HFFc6 (cell line): ENCODE data around the gene NSA2. TPM values are rescaled to one million over a fixed set of nuclear protein-coding genes. Genes with fewer than 3 reads are reported as not detected.
"Not testable (repeated sequence)": the region's sequence is repeated elsewhere in the genome, so short reads cannot be mapped to it uniquely, and the experiment has no call there.

ENCODE experiments used
- DNase-seq: peaks from one replicate; pipeline ENCODE4 v3.0.0-alpha.2; 2018
- H3K27ac Mint-ChIP-seq: 2 replicates; pipeline ENCODE4 v1.8.0; 2020; ENCODE audit warnings: mild to moderate bottlenecking, mixed read lengths
- H3K27me3 Mint-ChIP-seq: 2 replicates; pipeline ENCODE4 v1.8.0; 2021; ENCODE audit warnings: mild to moderate bottlenecking, moderate library complexity, mixed read lengths; ENCODE audit not compliant: insufficient read depth
- H3K36me3 Mint-ChIP-seq: 2 replicates; pipeline ENCODE4 v1.8.0; 2021; ENCODE audit warnings: low read depth, mixed read lengths
- H3K4me1 Mint-ChIP-seq: 2 replicates; pipeline ENCODE4 v1.8.0; 2020; ENCODE audit warnings: low read depth, mixed read lengths
- H3K4me3 Mint-ChIP-seq: 2 replicates; pipeline ENCODE4 v1.8.0; 2020; ENCODE audit warnings: mild to moderate bottlenecking, moderate library complexity, mixed read lengths
- H3K9me3 Mint-ChIP-seq: 2 replicates; pipeline ENCODE4 v1.8.0; 2020; ENCODE audit warnings: mild to moderate bottlenecking, mixed read lengths
- CTCF ChIP-seq: fragments of 200-600 bp; sonication (generic); IDR thresholded peaks from 2 replicates; pipeline ENCODE4 v1.5.0; 2021; ENCODE audit warnings: antibody characterized with exemption, mild to moderate bottlenecking
- total RNA-seq, 6 experiments: library from RNA; stranded (reverse); fragmentation: NEBNext Ultra II Directional; extraction: Animal tissue kit (Norgen Biotek cat#: 25700); gene quantifications; 2 replicates in 1 of 6; 3 replicates in 5 of 6; pipeline ENCODE4 v1.2.3, GENCODE V29; 2021

The NSA2 gene
- total RNA-seq, 6 experiments from 2014 or later, result 74.4 to 118 (median 96.0) TPM

GRCh38 chr5:74738406-74738805, 28.6 kb upstream of the NSA2 start:
- H3K9me3 Mint-ChIP-seq, result no peaks in the 10 kb centered on the region
- H3K4me1 Mint-ChIP-seq, result peaks cover 10% of the 10 kb centered on the region
- DNase-seq, result no peak
- no peaks in the 10 kb centered on the region for H3K27me3 Mint-ChIP-seq
- no peak overlapping the region for H3K4me3 Mint-ChIP-seq
- peaks cover 15% of the 10 kb centered on the region for H3K36me3 Mint-ChIP-seq
- H3K27ac Mint-ChIP-seq, result no peak overlapping the region
- no peak for TF ChIP-seq CTCF

GRCh38 chr5:74748742-74749141, 18.3 kb upstream of the NSA2 start:
- H3K27me3 Mint-ChIP-seq, DNase-seq, H3K4me1 Mint-ChIP-seq, H3K4me3 Mint-ChIP-seq, H3K27ac Mint-ChIP-seq, H3K9me3 Mint-ChIP-seq: not testable (repeated sequence)
- peaks cover 20% of the 10 kb centered on the region for H3K36me3 Mint-ChIP-seq

- DNase-seq, result no peak
- no peak overlapping the region for H3K4me3 Mint-ChIP-seq
- H3K27me3 Mint-ChIP-seq, result no peaks in the 10 kb centered on the region
- no peaks in the 10 kb centered on the region for H3K9me3 Mint-ChIP-seq
- TF ChIP-seq CTCF, result 0 out of 2 replicates have a peak, but pooled peaks have one; percentile 6
- H3K4me1 Mint-ChIP-seq, result peaks cover 40% of the 10 kb centered on the region
- H3K36me3 Mint-ChIP-seq, result peaks cover 16% of the 10 kb centered on the region
- no peak overlapping the region for H3K27ac Mint-ChIP-seq
Observed at GRCh38 chr5:74761241-74761640, 5.8 kb upstream of the NSA2 start.

- Mint-ChIP-seq H3K9me3 (no peaks in the 10 kb centered on the region), H3K4me1 (peaks cover 40% of the 10 kb centered on the region), H3K27ac (peak overlapping the region; percentile 51), H3K36me3 (peaks cover 7% of the 10 kb centered on the region), H3K4me3 (peak overlapping the region; percentile 46), H3K27me3 (no peaks in the 10 kb centered on the region; the same call in 1 of the 2 replicates)
- peak; percentile 70 for DNase-seq
- TF ChIP-seq CTCF, result no peak
Observed at GRCh38 chr5:74762599-74762998, 4.5 kb upstream of the NSA2 start.

GRCh38 chr5:74763504-74763903, 3.5 kb upstream of the NSA2 start:
- no peak overlapping the region for H3K27ac Mint-ChIP-seq
- DNase-seq, result no peak
- no peaks in the 10 kb centered on the region; the same call in 1 of the 2 replicates for H3K27me3 Mint-ChIP-seq
- H3K4me3 Mint-ChIP-seq, result no peak overlapping the region
- no peaks in the 10 kb centered on the region for H3K9me3 Mint-ChIP-seq
- TF ChIP-seq CTCF, result no peak
- peaks cover 47% of the 10 kb centered on the region for H3K4me1 Mint-ChIP-seq
- peaks cover 4% of the 10 kb centered on the region for H3K36me3 Mint-ChIP-seq

- H3K4me3 Mint-ChIP-seq, result peak overlapping the region; percentile 96
- no peak for DNase-seq
- no peak for TF ChIP-seq CTCF
- no peaks in the 10 kb centered on the region; the same call in 1 of the 2 replicates for H3K27me3 Mint-ChIP-seq
- H3K27ac Mint-ChIP-seq, result peak overlapping the region; percentile 69
- H3K36me3 Mint-ChIP-seq, result peaks cover 4% of the 10 kb centered on the region
- H3K4me1 Mint-ChIP-seq, result peaks cover 47% of the 10 kb centered on the region
- H3K9me3 Mint-ChIP-seq, result no peaks in the 10 kb centered on the region
Observed at GRCh38 chr5:74765201-74765600, 1.8 kb upstream of the NSA2 start.
